PC-9 (cell line): ENCODE data around the gene PATJ.
"Not testable (repeated sequence)": the region's sequence is repeated elsewhere in the genome, so short reads cannot be mapped to it uniquely, and the experiment has no call there.

Experiments used
- EZH2 ChIP-seq: fragments of 200-600 bp; sonication (generic); IDR thresholded peaks from 2 replicates; pipeline ENCODE4 v1.8.0; 2017; ENCODE audit warnings: antibody characterized with exemption, low read depth
- TF ChIP-seq, protein P1 (sequence below): fragments of 200-600 bp; sonication (generic); conservative IDR thresholded peaks from 2 replicates; pipeline ENCODE4 v1.6.1; 2017; ENCODE audit warnings: mixed run types, antibody characterized with exemption, mild to moderate bottlenecking, moderate library complexity

DNA sequence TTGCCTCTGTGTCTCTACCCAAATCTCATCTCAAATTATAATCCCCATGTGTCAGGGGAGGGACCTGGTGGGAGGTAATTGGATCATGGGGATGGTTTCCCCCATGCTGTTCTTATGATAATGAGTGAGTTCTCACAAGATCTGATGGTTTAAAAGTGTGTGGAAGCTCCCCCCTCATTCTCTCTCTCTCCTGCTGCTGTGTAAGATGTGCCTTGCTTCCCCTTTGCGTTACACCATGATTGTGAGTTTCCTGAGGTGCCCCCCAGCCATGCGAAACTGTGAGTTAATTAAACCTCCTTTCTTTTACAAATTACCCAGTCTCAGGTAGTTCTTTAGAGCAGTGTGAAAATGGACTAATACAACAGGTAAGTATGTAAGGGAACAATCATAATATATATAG is 102.4 kb downstream of the PATJ start:
- TF ChIP-seq, protein P1, sequence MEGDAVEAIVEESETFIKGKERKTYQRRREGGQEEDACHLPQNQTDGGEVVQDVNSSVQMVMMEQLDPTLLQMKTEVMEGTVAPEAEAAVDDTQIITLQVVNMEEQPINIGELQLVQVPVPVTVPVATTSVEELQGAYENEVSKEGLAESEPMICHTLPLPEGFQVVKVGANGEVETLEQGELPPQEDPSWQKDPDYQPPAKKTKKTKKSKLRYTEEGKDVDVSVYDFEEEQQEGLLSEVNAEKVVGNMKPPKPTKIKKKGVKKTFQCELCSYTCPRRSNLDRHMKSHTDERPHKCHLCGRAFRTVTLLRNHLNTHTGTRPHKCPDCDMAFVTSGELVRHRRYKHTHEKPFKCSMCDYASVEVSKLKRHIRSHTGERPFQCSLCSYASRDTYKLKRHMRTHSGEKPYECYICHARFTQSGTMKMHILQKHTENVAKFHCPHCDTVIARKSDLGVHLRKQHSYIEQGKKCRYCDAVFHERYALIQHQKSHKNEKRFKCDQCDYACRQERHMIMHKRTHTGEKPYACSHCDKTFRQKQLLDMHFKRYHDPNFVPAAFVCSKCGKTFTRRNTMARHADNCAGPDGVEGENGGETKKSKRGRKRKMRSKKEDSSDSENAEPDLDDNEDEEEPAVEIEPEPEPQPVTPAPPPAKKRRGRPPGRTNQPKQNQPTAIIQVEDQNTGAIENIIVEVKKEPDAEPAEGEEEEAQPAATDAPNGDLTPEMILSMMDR = not testable (repeated sequence)
- TF ChIP-seq EZH2 = not testable (repeated sequence)
